Kidney (tissue), 14 donors: ENCODE data around the gene CCSER1. TPM values are rescaled to one million over a fixed set of nuclear protein-coding genes. Genes with fewer than 3 reads are reported as not detected.
A peak's percentile ranks its signal among the peaks of the same experiment; 100 is the strongest.

Experiments
- DNase-seq, 5 donors: peaks; one replicate each; pipeline ENCODE4 v3.0.0-alpha.2; 2013 to 2020
- FAIRE-seq: peaks from 2 replicates; lab custom pipeline; 2012; peaks lifted over from hg19 to GRCh38; lab: Jason Lieb, UNC
- H3K27ac ChIP-seq, 2 donors: one replicate each; pipeline ENCODE4 v1.7.0; 2013; ENCODE audit warnings: low read depth in 2 of 2, low read length in 2 of 2, inconsistent platforms in 1 of 2
- H3K27me3 ChIP-seq: one replicate; pipeline ENCODE4 v1.7.1; 2013; ENCODE audit warnings: low read length, inconsistent platforms; ENCODE audit not compliant: control insufficient read depth, insufficient read depth
- H3K36me3 ChIP-seq, 3 donors: one replicate each; pipeline versions ENCODE4 v1.7.0 to v1.7.1; 2013; ENCODE audit warnings: low read length in 3 of 3, control low read depth in 1 of 3, inconsistent platforms in 1 of 3; ENCODE audit not compliant: insufficient read depth in 3 of 3, control insufficient read depth in 2 of 3
- H3K4me1 ChIP-seq, 3 donors: one replicate each; pipeline versions ENCODE4 v1.7.0 to v1.7.1; 2013; ENCODE audit warnings: low read length in 3 of 3, inconsistent platforms in 1 of 3, low read depth in 1 of 3; ENCODE audit not compliant: control insufficient read depth in 2 of 3, insufficient read depth in 2 of 3
- H3K4me3 ChIP-seq, 3 donors: one replicate each; pipeline versions ENCODE4 v1.7.0 to v1.8.1; 2013; ENCODE audit warnings: low read length in 3 of 3, control low read depth in 1 of 3, inconsistent platforms in 1 of 3
- H3K9ac ChIP-seq, 3 donors: one replicate each; pipeline versions ENCODE4 v1.7.0 to v1.7.1; 2013; ENCODE audit warnings: low read length in 3 of 3, control low read depth in 1 of 3, inconsistent platforms in 1 of 3
- H3K9me3 ChIP-seq, 3 donors: one replicate each; pipeline versions ENCODE4 v1.7.0 to v1.7.1; 2013; ENCODE audit warnings: low read length in 3 of 3, control low read depth in 1 of 3, inconsistent platforms in 1 of 3; ENCODE audit not compliant: control insufficient read depth in 2 of 3, insufficient read depth in 1 of 3
- intact Hi-C: fragments of 100-400 bp; cut with DNase I; formaldehyde crosslinking; loops from one replicate; pipeline ENCODE4 v1.11.1; 2022
- polyA plus RNA-seq: library from polyadenylated mRNA; stranded (reverse); fragments of 350-450 nt; fragmentation: Illumina TruSeq; extraction: RNeasy Lipid Tissue Mini Kit (QIAGEN cat#74804); gene quantifications from one replicate; pipeline ENCODE4 v1.2.3, GENCODE V29; 2014; ENCODE audit warnings: low read depth, low replicate concordance; ENCODE audit not compliant: insufficient read depth
- total RNA-seq: library from RNA; stranded (reverse); fragmentation: NEBNext Ultra II Directional; extraction: Animal tissue kit (Norgen Biotek cat#: 25700); gene quantifications from one replicate; pipeline ENCODE4 v1.2.1, GENCODE V29; 2021
- TF ChIP-seq, protein P1 (sequence below): IDR thresholded peaks from 3 replicates; pipeline ENCODE4 v1.5.1; 2012; ENCODE audit warnings: mild to moderate bottlenecking, moderate library complexity, borderline replicate concordance; ENCODE audit not compliant: insufficient read depth; ENCODE audit errors: extremely low read depth
- donor health status: control.
- donor health status: control.
- donor health status: control.
- donor health status: control.
- donor health status: control.
- donor health status: DM: yes; HTN: yes; CAD: no.
- donor health status: Normal renal cell carcinoma (clear cell type).

Gene CCSER1
- total and polyA plus RNA-seq, 2 donors from 2014 or later, result 4.2 to 26.8 TPM

DNA sequence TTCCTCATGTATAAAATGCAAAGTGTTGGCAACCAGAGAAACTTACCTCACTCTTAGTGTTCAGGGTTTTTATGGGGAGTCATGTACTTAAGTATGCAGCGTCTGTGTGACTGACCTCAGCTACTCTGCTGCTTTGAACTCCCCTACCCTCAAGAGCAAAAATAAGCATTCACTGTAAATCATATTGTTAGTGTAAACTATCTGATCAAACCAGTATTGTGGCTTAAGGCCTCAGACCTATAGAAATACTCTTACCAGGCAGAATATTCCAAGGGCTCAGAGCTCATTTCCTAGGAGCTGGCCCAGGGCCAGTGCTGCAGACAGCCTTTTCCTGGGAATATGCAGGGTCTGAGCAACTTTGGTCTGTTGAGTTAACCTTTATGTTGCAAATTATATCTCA, 453.1 kb downstream of the CCSER1 start:
- Histone ChIP-seq H3K27ac (no peak overlapping the region), H3K9ac (no peak overlapping the region), H3K27me3 (no peaks in the 10 kb centered on the region), H3K36me3 (no peaks in the 10 kb centered on the region), H3K9me3 (no peaks in the 10 kb centered on the region), H3K4me1 (no peaks in the 10 kb centered on the region), H3K4me3 (no peak overlapping the region)
- TF ChIP-seq, protein P1, sequence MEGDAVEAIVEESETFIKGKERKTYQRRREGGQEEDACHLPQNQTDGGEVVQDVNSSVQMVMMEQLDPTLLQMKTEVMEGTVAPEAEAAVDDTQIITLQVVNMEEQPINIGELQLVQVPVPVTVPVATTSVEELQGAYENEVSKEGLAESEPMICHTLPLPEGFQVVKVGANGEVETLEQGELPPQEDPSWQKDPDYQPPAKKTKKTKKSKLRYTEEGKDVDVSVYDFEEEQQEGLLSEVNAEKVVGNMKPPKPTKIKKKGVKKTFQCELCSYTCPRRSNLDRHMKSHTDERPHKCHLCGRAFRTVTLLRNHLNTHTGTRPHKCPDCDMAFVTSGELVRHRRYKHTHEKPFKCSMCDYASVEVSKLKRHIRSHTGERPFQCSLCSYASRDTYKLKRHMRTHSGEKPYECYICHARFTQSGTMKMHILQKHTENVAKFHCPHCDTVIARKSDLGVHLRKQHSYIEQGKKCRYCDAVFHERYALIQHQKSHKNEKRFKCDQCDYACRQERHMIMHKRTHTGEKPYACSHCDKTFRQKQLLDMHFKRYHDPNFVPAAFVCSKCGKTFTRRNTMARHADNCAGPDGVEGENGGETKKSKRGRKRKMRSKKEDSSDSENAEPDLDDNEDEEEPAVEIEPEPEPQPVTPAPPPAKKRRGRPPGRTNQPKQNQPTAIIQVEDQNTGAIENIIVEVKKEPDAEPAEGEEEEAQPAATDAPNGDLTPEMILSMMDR, result no peak
- no peak for FAIRE-seq
- DNase-seq, result peak in 3 of 5 donors; percentile 22 to 55 (median 29)
- intact Hi-C loops, result no loop called here

DNA sequence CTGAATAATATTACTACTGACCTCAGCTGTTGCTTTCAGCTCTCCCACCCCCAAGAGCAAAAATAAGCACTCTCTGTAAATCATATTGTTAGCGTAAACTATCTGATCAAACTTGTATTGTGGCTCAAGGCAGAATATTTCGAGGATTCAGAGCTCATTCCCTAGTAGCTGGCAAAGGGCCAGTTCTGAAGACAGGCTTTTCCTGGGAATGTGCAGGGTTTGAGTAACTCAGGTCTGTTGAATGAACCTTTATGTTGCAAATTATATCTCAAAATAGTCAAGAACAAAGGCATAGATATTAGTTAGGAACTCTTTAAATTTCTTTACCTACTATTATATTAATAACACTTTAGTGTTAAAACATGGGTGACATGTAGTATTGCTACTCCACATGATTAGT, 454.9 kb downstream of the CCSER1 start:
- Histone ChIP-seq H3K4me1 (no peaks in the 10 kb centered on the region), H3K27me3 (no peaks in the 10 kb centered on the region), H3K27ac (no peak overlapping the region), H3K4me3 (no peak overlapping the region), H3K9ac (no peak overlapping the region), H3K9me3 (no peaks in the 10 kb centered on the region), H3K36me3 (no peaks in the 10 kb centered on the region)
- no peak for FAIRE-seq
- intact Hi-C loops, result no loop called here
- DNase-seq, result peak in 2 of 5 donors; percentile 7 to 38
- TF ChIP-seq, protein P1, result no peak

DNA sequence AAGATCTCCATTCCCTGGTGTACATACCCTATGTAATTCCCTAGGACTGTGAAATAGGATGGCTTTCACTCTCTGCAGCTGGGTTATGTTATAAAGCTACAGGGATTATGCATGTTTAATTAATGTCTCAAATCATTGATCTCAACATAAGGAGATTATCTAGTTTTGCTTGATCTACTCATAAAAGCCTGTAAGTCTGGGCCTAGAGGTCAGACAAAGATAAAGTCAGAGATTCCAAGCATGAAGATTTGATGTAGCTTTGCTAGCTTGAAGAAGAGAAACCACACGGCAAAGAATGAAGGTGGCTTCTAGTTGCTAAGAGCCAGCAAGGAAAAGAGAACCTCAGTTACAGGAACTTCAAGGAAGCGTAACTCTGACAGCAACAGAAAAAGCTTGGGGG, 456.9 kb downstream of the CCSER1 start:
- intact Hi-C loops, result no loop called here
- H3K27ac ChIP-seq, result no peak overlapping the region
- FAIRE-seq (no peak), DNase-seq (peak in 2 of 5 donors; percentile 4 to 8)
- no peaks in the 10 kb centered on the region for H3K9me3 ChIP-seq
- no peaks in the 10 kb centered on the region for H3K36me3 ChIP-seq
- H3K4me1 ChIP-seq, result no peaks in the 10 kb centered on the region
- TF ChIP-seq, protein P1, result no peak
- no peaks in the 10 kb centered on the region for H3K27me3 ChIP-seq
- H3K9ac ChIP-seq, result no peak overlapping the region
- H3K4me3 ChIP-seq, result no peak overlapping the region

DNA sequence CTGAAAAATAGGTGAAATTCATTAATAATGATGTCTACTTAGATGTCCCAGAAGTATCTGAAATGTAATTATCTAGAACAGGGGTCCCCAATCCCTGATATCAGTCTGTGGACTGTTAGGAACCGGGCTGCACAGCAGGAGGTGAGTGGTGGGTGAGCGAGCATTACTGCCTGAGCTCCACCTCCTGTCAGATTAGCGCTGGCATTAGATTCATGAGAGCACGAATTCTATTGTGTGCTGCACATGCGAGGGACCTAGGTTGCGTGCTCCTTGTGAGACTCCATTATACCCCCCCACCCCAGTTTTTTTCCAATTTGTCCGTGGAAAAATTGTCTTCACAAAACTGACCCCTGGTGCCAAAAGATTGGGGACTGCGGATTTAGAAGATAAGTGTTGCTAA, 458.8 kb downstream of the CCSER1 start:
- no peak for DNase-seq
- Histone ChIP-seq H3K4me1 (no peaks in the 10 kb centered on the region), H3K27me3 (no peaks in the 10 kb centered on the region), H3K9ac (no peak overlapping the region), H3K9me3 (no peaks in the 10 kb centered on the region), H3K27ac (no peak overlapping the region), H3K36me3 (no peaks in the 10 kb centered on the region), H3K4me3 (no peak overlapping the region)
- no peak for FAIRE-seq
- TF ChIP-seq, protein P1, result no peak
- intact Hi-C loops, result no loop called here
